Measurements from ENCODE around the gene CA5A.
"Not testable (repeated sequence)": the region's sequence is repeated elsewhere in the genome, so short reads cannot be mapped to it uniquely, and the experiment has no call there.

CA5A gene

DNA sequence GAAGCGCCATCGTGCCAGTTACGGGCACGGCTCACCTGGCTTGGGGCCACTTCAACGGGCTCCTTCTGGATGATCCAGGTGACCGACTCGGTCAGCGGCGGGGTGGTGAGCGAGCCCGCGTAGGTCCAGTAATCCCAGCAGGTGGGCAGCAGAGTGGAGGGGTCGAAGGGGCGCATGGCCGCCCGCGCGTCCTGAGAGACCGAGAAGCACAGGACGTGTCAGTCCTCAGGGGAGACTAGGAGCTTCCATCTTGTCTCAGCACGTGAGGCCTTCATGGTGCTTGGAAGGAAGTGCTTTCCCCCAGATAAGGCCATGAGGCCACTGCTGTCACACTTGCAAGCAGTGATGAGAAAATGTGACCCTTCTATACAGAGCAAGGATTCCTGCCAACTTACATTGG, 44.6 kb downstream of the CA5A start:
- no peak for DNase-seq

DNA sequence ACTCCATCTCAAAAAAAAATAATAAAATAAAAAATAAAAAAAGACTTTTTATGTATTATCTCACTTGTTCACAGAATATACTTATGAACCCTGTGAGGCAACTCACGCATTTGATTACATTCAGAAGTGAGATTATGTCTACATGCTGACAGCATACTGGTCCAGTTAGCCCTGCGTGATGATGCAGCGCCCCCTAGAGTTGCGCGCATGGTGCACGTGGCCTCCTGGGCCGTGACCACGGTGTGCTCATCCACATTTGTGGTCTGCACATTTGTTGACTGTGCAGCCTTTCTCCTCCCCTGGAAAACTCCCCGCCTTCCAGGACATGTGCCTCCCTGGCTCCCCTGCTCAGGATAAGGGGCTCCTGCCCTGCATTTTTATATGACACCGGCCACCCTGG, 46.6 kb downstream of the CA5A start:
- DNase-seq: peak in 1 of 5 donors; percentile 50

DNA sequence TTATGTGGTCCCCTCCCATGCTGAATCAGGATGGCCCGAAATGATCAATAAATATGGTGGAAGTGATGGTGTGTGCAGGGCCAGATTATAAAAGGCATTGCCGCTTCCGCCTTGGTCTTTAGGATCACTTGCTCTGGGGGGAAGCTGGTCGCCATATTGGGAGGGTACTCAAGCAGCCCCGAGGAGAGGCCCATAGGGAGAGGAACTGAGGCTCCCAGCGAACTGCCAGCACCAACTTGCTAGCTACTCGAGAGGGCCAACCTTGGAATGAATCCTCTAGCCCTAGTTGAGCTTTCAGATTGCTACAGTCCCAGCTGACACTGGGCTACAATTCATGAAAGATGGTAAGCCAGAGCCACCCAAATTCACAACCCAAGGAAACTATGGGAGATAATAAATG, 48.0 kb downstream of the CA5A start:
- not testable (repeated sequence) for DNase-seq

DNA sequence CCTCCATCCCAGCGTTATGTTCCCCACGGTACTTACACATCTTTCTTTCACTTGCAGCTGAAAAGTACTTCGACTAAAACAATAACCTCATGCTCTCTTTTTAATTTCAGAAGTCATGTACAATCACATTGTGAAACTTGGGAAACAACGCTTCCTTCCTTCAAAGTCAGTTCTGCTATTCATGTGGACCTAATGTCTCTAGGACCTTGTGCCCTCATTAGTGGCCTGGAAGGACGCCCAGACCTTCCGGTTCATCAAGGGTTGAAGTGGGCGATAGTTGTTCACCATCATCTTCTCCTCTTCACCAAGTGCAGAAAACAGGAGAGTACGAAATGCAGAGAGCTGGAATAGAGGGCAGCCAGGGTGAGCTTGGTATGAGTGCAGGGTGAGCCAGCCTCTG, 48.4 kb downstream of the CA5A start:
- not testable (repeated sequence) for DNase-seq

DNA sequence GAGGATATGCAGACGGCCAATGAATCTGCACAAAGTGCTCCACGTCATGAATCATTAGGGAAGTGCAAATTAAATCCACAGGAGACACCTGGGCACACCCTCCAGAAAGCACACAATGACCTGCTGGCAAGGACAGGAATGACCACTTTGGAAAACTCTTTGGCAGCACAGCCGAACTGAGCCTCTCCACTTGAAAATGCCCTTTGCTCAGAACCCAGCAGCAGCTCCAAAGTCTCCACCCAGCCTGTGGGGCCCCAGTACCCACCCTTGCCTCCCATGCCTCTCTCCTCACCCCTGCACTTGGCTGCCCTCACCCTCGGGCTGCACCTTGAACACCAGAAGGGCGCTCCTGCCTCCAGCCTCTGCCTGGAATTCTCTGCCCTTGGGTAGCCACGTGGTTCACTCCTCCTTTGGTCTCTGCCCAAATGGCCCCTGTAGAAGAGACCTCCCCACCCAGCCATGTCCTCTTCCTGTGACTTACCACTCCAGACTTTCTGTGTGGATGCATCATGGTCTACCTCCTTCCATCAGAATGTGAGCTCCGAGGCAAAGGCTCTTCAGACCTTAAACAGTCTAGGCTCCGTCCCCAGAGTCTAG, 50.9 kb downstream of the CA5A start:
- not testable (repeated sequence) for DNase-seq

DNA sequence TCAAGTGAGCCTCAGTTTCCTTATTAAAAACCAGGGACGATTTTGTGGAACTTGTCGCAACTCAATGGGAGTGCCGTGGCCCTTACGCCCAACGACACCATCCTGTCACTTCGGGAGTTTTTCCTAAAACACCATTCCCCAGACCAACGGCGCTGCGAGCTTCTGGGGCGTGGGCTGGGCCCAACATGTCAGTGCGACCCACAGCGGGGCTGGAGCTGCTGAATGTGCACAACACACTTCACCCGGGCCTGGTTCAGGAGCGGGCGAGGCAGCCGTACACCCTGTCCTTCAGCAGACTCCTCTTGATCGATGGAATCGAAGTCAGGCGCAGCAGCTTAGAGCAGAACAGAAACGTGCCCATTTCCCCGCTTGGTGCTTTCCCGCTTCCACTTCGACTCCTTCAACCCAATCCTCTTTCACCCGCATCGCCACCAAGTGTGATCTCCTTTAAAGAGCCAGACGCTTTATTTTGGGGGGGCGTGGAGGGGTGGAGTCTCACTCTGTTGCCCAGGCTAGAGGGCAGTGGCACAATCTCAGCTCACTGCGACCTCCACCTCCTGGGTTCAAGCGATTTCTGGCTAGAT, 53.8 kb downstream of the CA5A start:
- no peak for DNase-seq

DNA sequence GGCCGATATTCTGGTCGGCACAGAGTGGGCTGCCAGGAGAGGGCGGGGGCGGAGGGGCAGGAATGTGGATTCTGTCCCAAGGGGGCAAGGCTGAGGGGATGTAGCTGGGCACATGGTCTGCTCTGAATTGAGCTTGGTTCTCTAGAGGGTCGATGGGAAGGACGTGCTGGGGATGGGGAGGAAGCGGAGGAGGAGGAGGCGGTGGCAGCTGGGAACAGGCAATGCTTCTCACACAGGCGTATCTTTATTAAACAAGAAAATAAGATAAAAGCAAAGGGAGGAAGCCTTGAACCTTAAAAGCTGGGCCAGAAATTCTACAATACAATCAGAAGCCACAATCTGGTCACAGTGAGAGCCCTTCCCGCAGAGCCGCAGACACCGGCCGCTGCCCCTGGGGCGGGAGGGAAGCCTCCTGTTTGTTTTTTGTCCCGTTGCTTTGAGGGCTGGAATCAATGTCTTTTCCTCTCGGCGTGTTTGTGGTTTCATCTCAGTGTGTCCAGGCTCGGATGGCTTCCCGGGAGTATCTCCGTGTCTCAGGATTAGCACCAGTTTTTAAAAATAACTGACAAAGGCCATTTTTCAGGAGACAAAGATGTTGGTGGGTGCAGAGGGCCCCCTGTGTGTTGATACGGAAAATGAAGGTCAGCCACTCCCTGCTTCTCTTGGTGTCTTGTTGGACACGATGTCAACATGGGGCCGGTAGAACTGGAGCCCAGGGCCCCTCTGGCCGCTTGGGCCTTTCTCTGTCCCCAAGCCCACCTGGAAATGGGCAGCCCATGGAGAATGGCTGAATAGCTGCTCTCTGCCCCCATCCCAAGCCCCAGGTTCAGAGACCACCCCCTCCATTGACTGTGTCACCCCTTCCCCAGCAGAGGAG, 54.8 kb downstream of the CA5A start:
- DNase-seq: no peak

DNA sequence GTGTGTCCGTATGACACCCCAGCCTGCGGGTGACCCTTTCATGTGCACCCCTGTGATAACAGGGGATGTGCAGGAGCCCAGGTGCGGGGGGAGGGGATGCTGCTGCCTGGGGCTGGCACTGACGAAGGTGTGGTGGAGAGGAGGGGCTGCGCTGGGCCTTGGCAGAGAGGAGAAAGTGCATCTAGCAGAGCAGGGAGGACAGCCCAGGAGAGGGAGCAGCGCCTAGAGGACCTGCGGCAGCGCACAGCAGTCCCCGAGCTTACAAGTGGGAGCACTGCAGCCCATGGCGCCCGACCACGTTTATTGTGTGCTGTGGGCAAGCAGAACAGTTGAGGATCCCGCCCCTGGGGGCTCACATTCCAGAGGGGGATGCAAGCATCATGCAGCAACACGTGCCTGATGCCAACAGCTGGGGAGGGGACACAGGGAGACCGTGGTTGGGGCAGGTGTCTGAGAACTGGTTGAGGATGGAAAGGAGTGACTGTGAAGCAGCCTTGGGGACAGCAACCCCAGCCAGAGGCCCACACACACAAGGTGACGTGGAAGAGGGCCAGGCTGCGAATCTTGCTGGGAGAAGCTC, 56.1 kb downstream of the CA5A start:
- DNase-seq: no peak

DNA sequence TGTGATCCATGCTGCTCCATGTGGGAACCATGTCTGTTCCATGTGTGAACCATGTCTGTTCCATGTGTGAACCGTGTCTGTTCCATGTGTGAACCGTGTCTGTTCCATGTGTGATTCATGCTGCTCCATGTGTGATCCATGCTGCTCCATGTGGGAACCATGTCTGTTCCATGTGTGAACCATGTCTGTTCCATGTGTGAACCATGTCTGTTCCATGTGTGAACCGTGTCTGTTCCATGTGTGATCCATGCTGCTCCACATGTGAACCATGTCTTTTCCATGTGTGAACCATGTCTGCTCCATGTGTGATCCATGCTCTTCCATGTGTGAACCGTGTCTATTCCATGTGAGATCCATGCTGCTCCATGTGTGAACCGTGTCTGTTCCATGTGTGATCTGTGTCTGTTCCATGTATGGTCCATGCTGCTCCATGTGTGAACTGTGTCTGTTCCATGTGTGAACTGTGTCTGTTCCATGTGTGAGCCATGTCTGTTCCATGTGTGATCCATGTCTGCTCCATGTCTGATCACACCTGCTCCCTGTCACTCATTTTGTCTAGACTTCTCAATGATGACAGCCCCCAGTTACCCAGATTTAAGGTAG, 56.8 kb downstream of the CA5A start:
- DNase-seq: not testable (repeated sequence)

DNA sequence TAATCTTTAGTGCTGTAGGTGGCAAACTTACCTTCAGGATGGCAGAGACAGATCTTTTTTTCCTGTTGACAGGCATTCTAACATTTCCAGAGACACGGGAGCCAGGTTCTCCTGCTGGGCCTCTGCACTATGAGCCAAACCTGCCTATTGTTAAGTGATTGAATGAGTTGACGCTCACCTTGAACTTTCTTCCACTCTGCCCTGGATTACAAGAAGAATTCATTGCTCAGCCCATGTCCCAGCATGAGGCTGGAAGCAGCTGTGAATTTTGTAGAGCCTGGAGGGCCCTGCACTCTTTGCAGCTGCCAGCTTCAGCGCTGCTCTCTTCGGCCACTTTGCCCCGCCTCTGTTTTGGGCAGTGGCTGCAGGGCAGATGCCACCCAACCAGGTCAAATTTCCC, 57.6 kb downstream of the CA5A start:
- no peak for DNase-seq

DNA sequence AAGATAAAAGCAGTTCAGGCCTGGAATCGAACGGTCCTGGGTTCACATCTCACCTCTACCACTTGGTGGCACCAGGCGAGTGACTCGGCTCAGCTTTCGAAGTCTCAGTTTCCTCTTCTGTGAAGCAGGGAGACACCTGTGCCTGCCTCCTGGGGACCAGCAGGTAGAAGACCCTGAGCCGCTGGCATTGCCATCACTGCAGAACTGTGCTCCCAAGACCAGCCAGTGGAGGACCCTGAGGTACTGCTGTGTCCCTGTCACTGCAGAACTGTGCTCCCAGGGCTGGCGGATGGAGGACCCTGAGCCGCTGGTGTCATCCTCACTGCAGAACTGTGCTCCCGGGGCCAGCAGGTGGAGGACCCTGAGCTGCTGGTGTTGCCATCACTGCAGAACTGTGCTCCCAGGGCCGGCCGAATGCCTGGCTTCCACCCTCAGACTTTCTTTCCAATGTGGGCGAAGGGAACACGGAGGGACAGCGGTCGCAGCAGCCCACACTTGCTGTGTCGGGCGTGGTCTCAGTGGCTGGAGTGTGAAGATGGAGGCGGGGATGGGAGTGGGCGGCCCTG, 58.3 kb downstream of the CA5A start:
- no peak for DNase-seq

DNA sequence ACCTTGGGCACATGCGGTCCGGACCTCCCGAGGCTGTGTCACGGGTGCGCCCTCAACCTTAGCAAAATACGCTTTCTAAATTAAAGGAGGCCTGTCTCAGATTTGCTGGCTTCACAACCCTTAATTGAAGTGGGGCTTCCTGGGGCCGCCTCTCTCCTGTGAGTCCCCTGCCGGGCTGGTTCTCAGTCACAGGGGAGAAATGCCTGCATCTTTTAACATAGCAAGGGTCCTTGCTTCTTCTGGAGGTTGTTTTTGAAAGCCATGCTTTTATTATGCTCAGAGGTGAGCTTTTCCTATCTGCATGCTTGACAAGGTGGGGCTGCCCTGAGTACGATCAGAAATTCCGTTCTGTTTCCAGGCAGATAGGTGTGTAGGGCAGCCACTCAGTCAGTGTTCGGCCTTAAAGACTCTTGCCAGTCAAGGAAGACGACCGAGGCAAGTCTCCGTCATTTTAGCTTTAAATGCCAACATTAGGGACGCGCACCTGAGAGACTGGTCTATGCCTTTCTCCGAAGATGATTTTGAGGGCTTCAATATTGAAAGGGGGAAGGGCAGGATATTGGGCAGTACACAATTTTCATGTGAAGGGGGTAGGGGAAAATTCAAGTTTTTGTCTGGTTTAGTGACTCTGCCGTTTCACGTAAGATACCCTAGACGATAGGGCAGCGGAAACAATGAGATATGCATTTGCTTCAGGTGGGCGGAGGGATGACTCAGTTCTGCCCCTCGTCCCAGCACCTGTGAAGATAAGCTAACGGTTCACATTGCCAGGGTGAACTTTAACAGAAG, 61.5 kb downstream of the CA5A start:
- peak in 1 of 5 donors; percentile 75 for DNase-seq

DNA sequence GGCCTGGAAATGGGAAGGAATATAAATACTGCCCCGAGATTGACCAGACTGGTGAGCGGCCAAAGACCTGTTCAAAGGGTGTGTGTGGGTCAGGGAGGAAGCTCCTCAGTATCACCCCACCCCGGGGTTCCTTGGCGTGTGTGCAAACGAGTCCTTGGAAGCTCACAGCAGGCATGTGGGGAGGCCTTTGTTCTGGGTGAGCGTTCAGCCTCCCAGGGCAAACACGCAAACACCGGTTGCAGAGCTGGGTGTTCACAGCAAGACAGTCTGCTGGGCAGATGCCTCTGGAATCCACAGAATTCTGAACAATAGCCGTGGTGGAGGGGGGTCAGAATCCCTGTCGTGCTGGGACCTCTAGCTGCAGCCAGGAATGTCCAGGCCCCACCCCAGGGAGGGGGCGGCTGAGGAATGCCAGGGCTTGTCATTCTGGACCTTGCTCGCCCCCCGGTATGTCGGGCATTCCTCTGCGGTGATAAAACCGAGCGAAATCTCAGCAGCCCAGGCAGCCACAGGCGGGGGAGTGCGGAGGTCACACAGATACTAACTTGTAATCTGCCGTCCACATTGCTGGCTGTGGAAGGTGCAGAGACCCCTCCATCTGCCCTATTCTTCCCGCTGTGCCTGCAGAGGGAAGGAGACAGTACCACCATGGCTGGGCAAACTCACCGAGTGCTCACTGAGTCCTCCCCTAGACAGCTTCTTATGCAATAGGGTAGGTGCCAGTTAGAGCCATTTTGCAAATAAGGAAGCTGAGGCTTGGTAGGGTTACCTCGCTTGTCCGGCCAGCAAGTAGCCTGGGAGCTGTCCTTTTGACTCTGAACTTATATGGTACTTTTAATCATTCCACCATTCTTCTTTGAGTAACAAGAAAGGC, 65.7 kb downstream of the CA5A start:
- not testable (repeated sequence) for DNase-seq

DNA sequence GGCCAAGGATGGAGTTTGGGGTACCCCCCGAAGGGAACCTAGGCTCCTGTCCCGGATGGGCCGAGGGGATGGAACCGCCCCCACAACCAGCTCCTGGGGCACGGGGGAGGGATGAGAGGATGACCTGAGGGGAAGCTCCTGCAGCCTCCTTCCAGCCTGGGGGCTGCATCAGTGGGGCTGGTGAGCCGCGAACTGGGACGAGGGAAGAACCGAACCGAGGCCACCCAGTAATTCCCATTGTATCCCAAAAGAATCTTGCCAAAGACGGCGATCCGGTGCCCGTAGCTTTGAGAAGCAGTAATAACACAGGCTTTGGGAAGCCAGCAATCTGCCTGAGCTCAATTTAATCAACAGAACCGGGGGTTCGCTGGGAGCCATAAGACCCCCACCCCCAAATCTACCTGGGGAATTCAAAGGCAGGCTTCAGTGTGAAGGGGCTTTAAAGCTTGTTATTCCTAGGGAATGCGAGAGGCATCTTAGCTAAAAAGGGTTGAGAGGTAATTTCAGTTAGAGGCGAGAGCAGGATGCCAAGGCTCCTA, 66.4 kb downstream of the CA5A start:
- DNase-seq: not testable (repeated sequence)

DNA sequence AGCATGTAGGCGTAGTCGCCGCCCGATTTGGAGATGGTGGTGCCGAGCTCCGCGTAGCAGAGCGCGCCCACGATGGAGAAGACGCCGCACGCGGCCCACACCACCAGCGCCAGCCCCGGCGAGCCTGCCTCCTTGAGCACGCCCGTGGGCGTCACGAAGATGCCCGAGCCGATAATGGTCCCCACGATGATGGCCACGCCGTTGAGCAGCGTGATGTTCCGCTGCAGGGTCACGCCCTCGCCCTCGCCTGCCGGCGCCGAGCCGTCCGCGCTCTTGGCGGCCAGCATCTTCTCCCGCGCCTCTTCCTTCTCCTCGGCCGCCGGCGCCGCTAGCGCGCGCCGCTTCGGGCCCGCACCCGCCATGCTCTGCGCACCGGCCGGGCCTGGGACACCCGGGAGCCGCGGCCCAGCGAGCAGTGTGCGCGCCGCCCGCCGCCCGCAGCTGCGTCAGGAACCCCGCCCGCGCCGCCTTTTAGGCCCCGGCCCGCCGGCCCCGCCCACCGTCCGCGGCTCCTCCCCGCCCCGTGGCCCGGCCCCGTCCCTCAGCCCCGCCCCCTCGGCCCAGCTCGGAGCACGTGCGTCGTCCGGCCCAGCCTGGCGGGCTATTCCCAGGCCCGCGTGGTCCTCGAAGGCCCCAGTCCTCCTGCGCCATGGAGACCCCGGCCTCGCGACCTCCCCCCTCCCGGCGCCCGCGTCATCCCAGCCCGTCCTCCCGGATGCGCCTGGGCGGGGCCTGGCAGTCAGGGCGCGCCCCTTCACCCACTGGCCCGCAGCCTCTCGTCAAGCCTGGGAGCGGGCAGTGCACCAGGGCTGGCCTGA, 67.1 kb downstream of the CA5A start, which contains the start of gene SLC7A5:
TSS of gene SLC7A5 (minus strand) at position 447 of the 818 bp plus-strand sequence. CDS start at position 362, 85 bp downstream.
- DNase-seq: peak; percentile 77 to 85 (median 80)

DNA sequence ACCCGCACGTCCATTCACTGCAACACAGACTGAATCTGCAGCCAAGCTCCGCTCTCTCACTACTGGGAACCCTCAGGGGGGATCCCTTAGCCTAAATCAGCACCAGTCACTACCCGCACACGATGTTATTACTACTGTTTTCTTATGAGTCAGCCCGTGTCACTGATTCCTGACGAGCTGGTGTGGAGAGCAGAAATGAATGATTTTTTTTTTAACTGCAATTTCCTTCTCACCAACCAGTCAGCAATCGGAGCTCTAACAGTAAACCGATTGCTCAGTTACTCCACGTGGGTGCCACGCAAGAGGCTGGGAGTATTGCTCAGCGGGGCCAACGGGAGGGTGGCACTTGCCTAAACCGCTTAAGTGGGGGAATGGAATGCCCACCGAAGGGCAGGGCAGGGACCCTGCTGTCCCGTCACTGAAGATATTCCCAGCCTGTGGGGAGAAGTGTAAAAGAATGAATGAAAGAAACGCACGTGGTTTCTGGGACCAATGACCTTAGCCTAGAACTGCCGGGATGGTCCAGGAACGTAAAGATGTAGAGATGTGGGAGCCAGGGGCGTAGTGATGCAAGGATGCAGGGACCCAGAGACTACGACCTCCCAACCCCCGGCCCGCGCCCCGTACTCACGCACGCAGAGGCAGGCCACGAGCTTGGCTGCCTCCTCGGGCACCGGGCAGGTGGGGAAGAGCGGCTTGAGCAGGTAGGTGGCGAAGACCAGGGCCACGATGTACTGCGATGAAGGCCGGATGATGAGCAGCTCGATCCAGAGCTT, 67.9 kb downstream of the CA5A start:
- peak in 4 of 5 donors; percentile 35 to 87 (median 39) for DNase-seq

DNA sequence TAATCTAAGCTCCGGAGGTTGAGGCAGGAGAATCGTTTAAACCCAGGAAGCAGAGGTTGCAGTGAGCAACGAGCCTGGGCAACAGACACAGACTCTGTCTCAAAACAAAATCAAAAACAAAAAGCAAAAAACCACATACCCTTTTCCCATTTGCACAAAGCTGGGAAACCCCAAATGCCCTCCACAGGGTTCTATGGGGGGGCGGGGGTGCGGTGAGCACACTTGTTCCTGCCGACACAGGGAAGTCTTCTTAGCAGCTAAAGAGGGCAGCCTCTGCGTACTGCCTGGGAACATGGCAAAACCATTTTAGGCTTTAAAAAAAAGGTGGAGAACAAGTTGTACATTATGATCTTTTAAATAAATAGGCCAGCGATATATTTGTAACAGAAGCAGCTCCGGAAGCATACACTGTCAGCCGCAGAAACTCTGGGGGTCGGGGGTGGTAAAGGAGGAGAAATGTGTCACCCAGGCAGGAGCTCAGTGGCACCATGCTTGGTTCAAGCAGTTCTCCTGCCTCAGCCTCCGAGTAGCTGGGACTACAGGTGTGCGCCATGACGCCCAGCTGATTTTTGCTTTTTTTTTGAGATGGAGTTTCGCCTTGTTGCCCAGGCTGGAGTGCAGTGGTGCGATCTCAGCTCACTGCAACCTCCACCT, 70.3 kb downstream of the CA5A start:
- DNase-seq: peak in 3 of 5 donors; percentile 31 to 82 (median 45)

Measured in T-helper 1 cell (primary cell).